ENCODE measurements around the gene GATAD2B. TPM values are rescaled to one million over a fixed set of nuclear protein-coding genes. Genes with fewer than 3 reads are reported as not detected.

The GATAD2B gene
- total RNA-seq: 3.6 and 8.0 TPM in 2 replicates

DNA sequence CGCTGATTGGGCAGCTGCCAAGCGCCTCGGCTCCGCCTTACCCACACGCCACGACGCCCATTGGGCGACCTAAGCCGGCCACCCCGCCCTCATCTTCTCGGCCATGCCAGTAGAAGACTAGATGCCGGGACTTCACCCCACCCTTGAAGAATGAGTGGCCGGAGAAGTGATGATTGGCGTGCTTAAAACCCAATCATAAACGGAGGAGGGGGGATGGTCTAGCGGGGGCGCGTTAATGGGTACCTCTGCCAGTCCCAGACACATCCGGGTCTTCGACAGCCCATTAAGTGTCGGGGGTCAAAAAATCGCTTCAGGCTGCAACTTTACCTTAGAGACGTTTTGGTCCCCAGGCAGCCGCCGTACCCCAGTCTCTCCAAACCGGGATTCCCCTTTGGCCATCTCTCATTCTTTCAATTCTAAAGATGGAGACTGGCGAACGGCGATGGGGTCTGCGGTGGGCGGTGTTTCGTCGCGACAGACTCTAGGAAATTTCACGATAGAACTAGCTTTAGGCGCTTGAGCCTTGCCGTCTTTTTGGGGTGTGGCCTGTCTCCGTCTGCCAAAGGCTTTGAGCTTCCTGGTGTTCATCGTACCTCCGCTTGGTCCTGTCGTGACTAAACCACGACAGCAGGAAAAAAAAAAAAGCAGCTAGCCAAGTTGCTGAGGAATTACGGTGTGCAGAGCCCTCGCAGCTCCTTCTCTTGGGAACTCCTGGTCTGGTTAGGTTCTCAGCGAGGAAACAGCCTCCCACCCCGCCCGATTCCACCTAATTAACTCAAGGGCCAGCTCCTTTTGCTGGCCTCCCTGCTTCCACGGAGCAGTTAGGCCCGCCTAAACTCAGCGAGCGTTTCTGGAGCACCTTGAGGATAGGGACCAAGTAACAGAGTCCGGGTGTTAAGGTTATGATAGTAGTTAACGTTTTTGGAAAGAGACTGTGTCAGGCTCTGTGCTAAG is at the start of gene GATAD2B:
GATAD2B (minus strand) TSS at position 1 of the 954 bp plus-strand sequence. CDS start 94,625 bp downstream, outside the sequence.

GRCh38 chr1:153967107-153967999 is 44.6 kb upstream of the GATAD2B start, which contains the start of gene CREB3L4:
TSS of gene CREB3L4 (plus strand) at chr1:153967902. CDS start at chr1:153968526, 624 bp downstream.

GRCh38 chr1:153963030-153963849 is 40.5 kb upstream of the GATAD2B start, which contains the start of gene SLC39A1:
TSS of gene SLC39A1 (minus strand) at chr1:153963537. CDS start at chr1:153962715, 822 bp downstream.

GRCh38 chr1:153958111-153958960 is 35.6 kb upstream of the GATAD2B start, which contains the start of gene CRTC2:
TSS of gene CRTC2 (minus strand) at chr1:153958612. CDS start at chr1:153958497, 115 bp downstream.

DNA sequence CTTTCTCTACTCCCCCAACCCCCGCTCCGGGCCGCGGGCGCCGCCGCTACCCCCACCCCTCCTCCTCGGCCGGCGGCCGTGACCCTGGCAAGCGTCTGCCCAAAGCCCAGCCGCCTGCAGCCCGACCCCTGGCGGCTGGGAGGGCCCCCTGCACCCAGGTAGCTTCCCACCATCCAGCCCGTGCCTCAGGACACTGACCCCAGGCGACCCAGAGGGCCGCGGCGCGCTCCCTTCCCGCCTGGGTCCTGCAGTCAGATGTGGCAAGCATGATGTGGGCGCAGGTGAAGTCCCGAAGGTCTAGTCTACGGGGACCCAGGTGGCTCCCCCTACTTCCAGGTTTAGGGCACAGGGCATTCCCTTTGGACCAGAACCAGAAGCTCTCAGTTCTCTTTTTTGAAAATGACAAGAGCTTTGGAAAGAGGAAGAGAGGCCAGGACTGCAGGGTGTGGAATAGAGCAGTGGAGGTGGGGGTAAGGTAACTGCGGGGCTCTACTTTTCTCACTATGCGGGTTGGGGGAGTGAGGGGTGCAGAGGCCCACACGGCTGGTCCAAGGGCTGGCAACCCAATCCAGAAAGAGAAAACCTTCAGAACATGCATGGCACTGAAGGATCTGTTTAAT is 24.0 kb upstream of the GATAD2B start, which contains the start of gene DENND4B:
DENND4B (minus strand) TSS at position 97 of the 620 bp plus-strand sequence. CDS start 2,344 bp downstream, outside the sequence.

GRCh38 chr1:153774780-153775457 is 147.9 kb downstream of the GATAD2B start, which contains the start of gene SLC27A3:
TSS of gene SLC27A3 (plus strand) at chr1:153775407. CDS start at chr1:153775498, 91 bp downstream.

Other genes with a start within 250 kb of the GATAD2B start
- gene NPR1, start 244.3 kb downstream of the GATAD2B start, total RNA-seq: under 0.01 and 0.05 TPM in 2 replicates
- 34.1 and 55.4 TPM in 2 replicates for gene INTS3, start 194.9 kb downstream of the GATAD2B start, total RNA-seq
- 4.5 and 4.8 TPM in 2 replicates for gene SLC27A3, start 147.6 kb downstream of the GATAD2B start, total RNA-seq
- gene DENND4B, start 23.7 kb upstream of the GATAD2B start, total RNA-seq: 24.3 and 37.8 TPM in 2 replicates
- gene CRTC2, start 35.6 kb upstream of the GATAD2B start, total RNA-seq: 3.9 and 5.4 TPM in 2 replicates
- 112 and 126 TPM in 2 replicates for gene SLC39A1, start 40.6 kb upstream of the GATAD2B start, total RNA-seq
- 4.8 and 5.6 TPM in 2 replicates for gene CREB3L4, start 44.9 kb upstream of the GATAD2B start, total RNA-seq
- 106 and 178 TPM in 2 replicates for gene JTB, start 54.7 kb upstream of the GATAD2B start, total RNA-seq
- 86.1 and 104 TPM in 2 replicates for gene RAB13, start 63.4 kb upstream of the GATAD2B start, total RNA-seq
- gene RPS27, start 67.8 kb upstream of the GATAD2B start, total RNA-seq: 272 and 781 TPM in 2 replicates
- gene NUP210L, start 232.1 kb upstream of the GATAD2B start, total RNA-seq: under 0.01 and 0.05 TPM in 2 replicates

Measured in smooth muscle cell of the umbilical artery (primary cell).